GM12872 (cell line): ENCODE data around the gene LACC1.
A peak's percentile ranks its signal among the peaks of the same experiment; 100 is the strongest.

ENCODE experiments used
- TF ChIP-seq, protein P1 (sequence below): IDR thresholded peaks from 3 replicates; pipeline ENCODE4 v1.5.1; 2011; ENCODE audit warnings: low read depth, mild to moderate bottlenecking, low read length, moderate library complexity; ENCODE audit not compliant: insufficient read depth

The LACC1 gene

GRCh38 chr13:43883631-43884030 is 3.9 kb downstream of the LACC1 start:
- TF ChIP-seq, protein P1, sequence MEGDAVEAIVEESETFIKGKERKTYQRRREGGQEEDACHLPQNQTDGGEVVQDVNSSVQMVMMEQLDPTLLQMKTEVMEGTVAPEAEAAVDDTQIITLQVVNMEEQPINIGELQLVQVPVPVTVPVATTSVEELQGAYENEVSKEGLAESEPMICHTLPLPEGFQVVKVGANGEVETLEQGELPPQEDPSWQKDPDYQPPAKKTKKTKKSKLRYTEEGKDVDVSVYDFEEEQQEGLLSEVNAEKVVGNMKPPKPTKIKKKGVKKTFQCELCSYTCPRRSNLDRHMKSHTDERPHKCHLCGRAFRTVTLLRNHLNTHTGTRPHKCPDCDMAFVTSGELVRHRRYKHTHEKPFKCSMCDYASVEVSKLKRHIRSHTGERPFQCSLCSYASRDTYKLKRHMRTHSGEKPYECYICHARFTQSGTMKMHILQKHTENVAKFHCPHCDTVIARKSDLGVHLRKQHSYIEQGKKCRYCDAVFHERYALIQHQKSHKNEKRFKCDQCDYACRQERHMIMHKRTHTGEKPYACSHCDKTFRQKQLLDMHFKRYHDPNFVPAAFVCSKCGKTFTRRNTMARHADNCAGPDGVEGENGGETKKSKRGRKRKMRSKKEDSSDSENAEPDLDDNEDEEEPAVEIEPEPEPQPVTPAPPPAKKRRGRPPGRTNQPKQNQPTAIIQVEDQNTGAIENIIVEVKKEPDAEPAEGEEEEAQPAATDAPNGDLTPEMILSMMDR: no peak

DNA sequence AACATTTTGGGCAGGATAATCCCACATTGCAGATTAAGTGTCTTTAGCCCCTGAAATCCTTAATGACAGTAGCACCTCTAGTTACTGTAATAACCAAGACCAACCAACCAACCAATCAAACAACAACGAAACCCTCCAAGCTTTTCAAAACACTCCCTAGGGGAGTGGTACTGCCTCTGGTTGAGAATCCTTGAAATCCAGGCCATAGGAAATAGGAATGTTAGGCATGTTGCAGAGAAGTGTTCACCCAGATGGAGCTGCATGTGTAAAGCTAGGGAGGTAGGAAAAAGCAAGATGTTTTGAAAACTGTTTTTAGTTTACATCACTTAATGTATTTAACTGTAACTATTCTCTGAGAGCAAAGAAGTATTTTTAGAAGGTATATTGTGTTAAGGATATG is 4.5 kb downstream of the LACC1 start:
- TF ChIP-seq, protein P1: no peak

- TF ChIP-seq, protein P1: no peak; the same call in 2 of the 3 replicates
Observed at GRCh38 chr13:43894438-43894837, 14.7 kb downstream of the LACC1 start.

DNA sequence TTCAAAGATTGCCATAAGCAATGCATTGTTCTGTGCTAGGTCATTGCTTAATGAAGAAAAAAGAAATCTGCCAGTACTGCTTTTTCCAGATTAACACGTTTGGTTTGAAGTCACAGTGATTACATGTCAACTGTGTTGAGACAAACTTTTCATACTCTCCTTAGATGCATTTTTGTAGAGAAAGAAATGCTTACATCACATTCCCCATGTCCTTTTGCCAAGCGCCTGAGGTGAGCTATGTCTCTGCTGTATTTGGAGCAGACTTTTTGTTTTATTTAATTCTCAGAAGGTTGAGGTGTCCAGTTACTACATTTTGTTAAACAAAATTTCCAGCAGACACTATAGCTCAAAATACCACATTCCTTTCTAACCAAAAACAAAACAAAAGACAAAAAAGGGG is 16.2 kb downstream of the LACC1 start:
- TF ChIP-seq, protein P1: no peak

DNA sequence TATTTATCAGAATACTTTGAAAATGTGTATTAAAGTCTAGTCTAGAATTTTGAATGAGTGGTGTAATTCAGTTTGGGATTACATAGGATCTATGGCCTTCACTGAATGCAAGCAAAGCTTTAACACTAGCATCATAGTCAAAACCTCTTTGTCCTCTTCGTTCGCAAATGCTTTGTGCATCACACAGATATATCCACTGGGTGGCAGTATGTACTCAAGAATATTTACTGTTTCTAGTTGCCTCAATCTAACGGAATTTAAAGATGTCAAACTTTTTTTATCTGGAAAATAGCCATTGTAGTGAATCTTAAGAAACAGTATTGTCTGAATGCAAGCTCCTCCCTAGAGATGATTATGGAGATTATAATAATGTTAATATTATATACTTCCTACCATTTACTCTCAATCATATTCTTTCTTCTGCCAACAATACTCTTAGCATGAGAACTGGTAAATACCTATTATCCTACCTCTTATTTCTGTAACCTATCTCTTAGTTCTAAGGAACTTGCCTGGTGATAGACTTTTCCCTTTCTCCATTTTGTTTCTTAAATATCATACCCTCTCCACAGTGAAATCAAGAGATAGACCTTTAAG is 25.8 kb downstream of the LACC1 start:
- TF ChIP-seq, protein P1: peak; percentile 54

GRCh38 chr13:43908156-43909126 is 28.7 kb downstream of the LACC1 start:
- TF ChIP-seq, protein P1: peak; percentile 40; the same call in 1 of the 3 replicates

GRCh38 chr13:43910856-43911255 is 31.2 kb downstream of the LACC1 start:
- TF ChIP-seq, protein P1: no peak
